GM08714 (cell line): Measurements from ENCODE around the gene SEPSECS.

Experiments used
- H3K4me3 ChIP-seq: fragments of 200-500 bp; sonication (Bioruptor generic); 2 replicates; pipeline ENCODE4 v1.5.1; 2014; ENCODE audit warnings: mild to moderate bottlenecking, low read length, inconsistent platforms
- ZNF274 ChIP-seq: IDR thresholded peaks from 2 replicates; pipeline ENCODE4 v1.6.1; 2012; ENCODE audit warnings: mild to moderate bottlenecking, low read depth, low read length

SEPSECS gene

GRCh38 chr4:25159837-25160713, at the start of gene SEPSECS:
TSS of gene SEPSECS (minus strand) at chr4:25160449. CDS start at chr4:25160369, 80 bp downstream.
- peak within 1 kb of the TSS; percentile 85 for H3K4me3 ChIP-seq
- TF ChIP-seq ZNF274: no peak

GRCh38 chr4:25209702-25210101, 49.5 kb upstream of the SEPSECS start:
- H3K4me3 ChIP-seq: no peak overlapping the region
- no peak for TF ChIP-seq ZNF274

- no peak for TF ChIP-seq ZNF274
- H3K4me3 ChIP-seq: no peak overlapping the region
These were observed 47.7 kb upstream of the SEPSECS start for GRCh38 chr4:25207997-25208396.

GRCh38 chr4:25198713-25199112, 38.5 kb upstream of the SEPSECS start:
- H3K4me3 ChIP-seq: no peak overlapping the region
- TF ChIP-seq ZNF274: no peak

- TF ChIP-seq ZNF274: no peak
- H3K4me3 ChIP-seq: no peak overlapping the region
These were observed 30.2 kb upstream of the SEPSECS start for GRCh38 chr4:25190407-25190806.

- H3K4me3 ChIP-seq: no peak overlapping the region
- no peak for TF ChIP-seq ZNF274
These were observed 23.8 kb upstream of the SEPSECS start for GRCh38 chr4:25184056-25184455.

GRCh38 chr4:25182937-25183336, 22.7 kb upstream of the SEPSECS start:
- no peak overlapping the region for H3K4me3 ChIP-seq
- TF ChIP-seq ZNF274: no peak

GRCh38 chr4:25180524-25181131, 20.4 kb upstream of the SEPSECS start:
- no peak overlapping the region for H3K4me3 ChIP-seq
- no peak for TF ChIP-seq ZNF274

- no peak overlapping the region for H3K4me3 ChIP-seq
- TF ChIP-seq ZNF274: no peak
These were observed 18.6 kb upstream of the SEPSECS start for GRCh38 chr4:25178838-25179261.

GRCh38 chr4:25177147-25177546, 16.9 kb upstream of the SEPSECS start:
- no peak for TF ChIP-seq ZNF274
- no peak overlapping the region for H3K4me3 ChIP-seq

GRCh38 chr4:25174674-25175073, 14.4 kb upstream of the SEPSECS start:
- no peak for TF ChIP-seq ZNF274
- H3K4me3 ChIP-seq: no peak overlapping the region

- TF ChIP-seq ZNF274: no peak
- no peak overlapping the region for H3K4me3 ChIP-seq
These were observed 13.0 kb upstream of the SEPSECS start for GRCh38 chr4:25172961-25173915.

- no peak for TF ChIP-seq ZNF274
These were observed 11.1 kb upstream of the SEPSECS start for GRCh38 chr4:25171201-25171865.

GRCh38 chr4:25169446-25169845, 9.2 kb upstream of the SEPSECS start:
- H3K4me3 ChIP-seq: no peak overlapping the region
- TF ChIP-seq ZNF274: no peak

More at GRCh38 chr4:25171201-25171865, 11.1 kb upstream of the SEPSECS start:
- H3K4me3 ChIP-seq: no peak overlapping the region
